ENCODE data around the gene NAPSA. TPM values are rescaled to one million over a fixed set of nuclear protein-coding genes. Genes with fewer than 3 reads are reported as not detected.
A peak's percentile ranks its signal among the peaks of the same experiment; 100 is the strongest.
"Not testable (repeated sequence)": the region's sequence is repeated elsewhere in the genome, so short reads cannot be mapped to it uniquely, and the experiment has no call there.

The NAPSA gene
- total RNA-seq, 4 donors from 2014 or later = 0.46 to 3.4 (median 1.5) TPM

- no peaks in the 10 kb centered on the region for H3K9me3 ChIP-seq
- intact Hi-C loops (cut with DNase I) = loop anchor here (10.0 kb wide), 1 partner anchor 435 kb away; no protein-coding TSS in a partner anchor
- no peaks in the 10 kb centered on the region for H3K36me3 ChIP-seq
- no peaks in the 10 kb centered on the region for H3K27me3 ChIP-seq
- H3K27ac ChIP-seq = peak overlapping the region; percentile 81 to 94 (median 87)
- no peak overlapping the region for H3K4me3 ChIP-seq (replicated peaks in 1 of 3)
- TF ChIP-seq, protein P1, sequence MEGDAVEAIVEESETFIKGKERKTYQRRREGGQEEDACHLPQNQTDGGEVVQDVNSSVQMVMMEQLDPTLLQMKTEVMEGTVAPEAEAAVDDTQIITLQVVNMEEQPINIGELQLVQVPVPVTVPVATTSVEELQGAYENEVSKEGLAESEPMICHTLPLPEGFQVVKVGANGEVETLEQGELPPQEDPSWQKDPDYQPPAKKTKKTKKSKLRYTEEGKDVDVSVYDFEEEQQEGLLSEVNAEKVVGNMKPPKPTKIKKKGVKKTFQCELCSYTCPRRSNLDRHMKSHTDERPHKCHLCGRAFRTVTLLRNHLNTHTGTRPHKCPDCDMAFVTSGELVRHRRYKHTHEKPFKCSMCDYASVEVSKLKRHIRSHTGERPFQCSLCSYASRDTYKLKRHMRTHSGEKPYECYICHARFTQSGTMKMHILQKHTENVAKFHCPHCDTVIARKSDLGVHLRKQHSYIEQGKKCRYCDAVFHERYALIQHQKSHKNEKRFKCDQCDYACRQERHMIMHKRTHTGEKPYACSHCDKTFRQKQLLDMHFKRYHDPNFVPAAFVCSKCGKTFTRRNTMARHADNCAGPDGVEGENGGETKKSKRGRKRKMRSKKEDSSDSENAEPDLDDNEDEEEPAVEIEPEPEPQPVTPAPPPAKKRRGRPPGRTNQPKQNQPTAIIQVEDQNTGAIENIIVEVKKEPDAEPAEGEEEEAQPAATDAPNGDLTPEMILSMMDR (IDR thresholded peaks at IDR 0.05) = no peak
- no peak for TF ChIP-seq POLR2A (IDR thresholded peaks at IDR 0.05)
- WGBS, 2 donors = 70 to 73% methylated on average over 20 to 21 of the region's 22 CpGs
- peaks cover 39 to 52% of the 10 kb centered on the region in 2 donors for H3K4me1 ChIP-seq
- no peak for DNase-seq
Observed at GRCh38 chr19:50349277-50350057, 16.0 kb downstream of the NAPSA start.

GRCh38 chr19:50347089-50347581 is 18.3 kb downstream of the NAPSA start:
- H3K9me3 ChIP-seq; H3K36me3 ChIP-seq; intact Hi-C loops (cut with DNase I); H3K4me3 ChIP-seq (replicated peaks in 1 of 3); H3K27me3 ChIP-seq; DNase-seq: not testable (repeated sequence)
- H3K27ac ChIP-seq = peak overlapping the region; percentile 87 to 94 (median 94)
- peaks cover 39 to 49% of the 10 kb centered on the region in 2 donors for H3K4me1 ChIP-seq
- WGBS, 2 donors = 48 to 57% methylated on average over 8 of the region's 8 CpGs

- DNase-seq = no peak
- H3K36me3 ChIP-seq = no peaks in the 10 kb centered on the region
- H3K27ac ChIP-seq = no peak overlapping the region
- no peaks in the 10 kb centered on the region for H3K9me3 ChIP-seq
- TF ChIP-seq, protein P1 (IDR thresholded peaks at IDR 0.05) = no peak
- no peak for TF ChIP-seq POLR2A (IDR thresholded peaks at IDR 0.05)
- peaks cover 29% of the 10 kb centered on the region in 2 donors for H3K4me1 ChIP-seq
- intact Hi-C loops (cut with DNase I) = no loop called here
- H3K27me3 ChIP-seq = no peaks in the 10 kb centered on the region
- H3K4me3 ChIP-seq (replicated peaks in 1 of 3) = no peak overlapping the region
- WGBS, 2 donors = 77 to 85% methylated on average over 8 of the region's 8 CpGs
Observed at GRCh38 chr19:50344661-50345318, 20.6 kb downstream of the NAPSA start.

DNA sequence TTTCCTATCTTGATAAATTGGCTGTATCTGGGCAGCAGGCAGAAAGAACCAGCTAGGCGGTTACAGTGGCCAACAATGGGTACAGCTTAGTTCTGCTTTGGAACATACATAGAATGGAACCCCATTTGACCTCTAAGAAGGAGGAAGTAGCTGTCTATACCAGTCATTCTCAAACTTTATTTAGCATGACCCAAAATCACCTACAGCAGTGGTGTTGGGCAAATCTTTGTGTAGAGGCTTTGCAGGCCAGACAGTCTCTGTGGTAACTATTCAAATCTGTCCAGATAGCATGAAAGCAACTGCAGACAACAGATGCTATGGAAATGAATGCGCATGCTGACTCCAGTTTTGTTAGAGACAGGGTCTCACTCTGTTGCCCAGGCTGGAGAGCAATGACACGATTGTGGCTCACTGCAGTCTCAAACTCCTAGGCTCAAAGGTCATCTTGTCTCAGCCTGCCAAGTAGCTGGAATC is 24.3 kb downstream of the NAPSA start:
- DNase-seq = no peak
- WGBS, 2 donors = 92 to 96% methylated on average over 3 of the region's 3 CpGs
- no peak overlapping the region for H3K27ac ChIP-seq
- no peak overlapping the region for H3K4me3 ChIP-seq (replicated peaks in 1 of 3)
- intact Hi-C loops (cut with DNase I) = no loop called here
- TF ChIP-seq, protein P1 (IDR thresholded peaks at IDR 0.05) = no peak
- TF ChIP-seq POLR2A (IDR thresholded peaks at IDR 0.05) = no peak
- no peaks in the 10 kb centered on the region for H3K9me3 ChIP-seq
- no peaks in the 10 kb centered on the region for H3K4me1 ChIP-seq
- no peaks in the 10 kb centered on the region for H3K36me3 ChIP-seq
- H3K27me3 ChIP-seq = no peaks in the 10 kb centered on the region

DNA sequence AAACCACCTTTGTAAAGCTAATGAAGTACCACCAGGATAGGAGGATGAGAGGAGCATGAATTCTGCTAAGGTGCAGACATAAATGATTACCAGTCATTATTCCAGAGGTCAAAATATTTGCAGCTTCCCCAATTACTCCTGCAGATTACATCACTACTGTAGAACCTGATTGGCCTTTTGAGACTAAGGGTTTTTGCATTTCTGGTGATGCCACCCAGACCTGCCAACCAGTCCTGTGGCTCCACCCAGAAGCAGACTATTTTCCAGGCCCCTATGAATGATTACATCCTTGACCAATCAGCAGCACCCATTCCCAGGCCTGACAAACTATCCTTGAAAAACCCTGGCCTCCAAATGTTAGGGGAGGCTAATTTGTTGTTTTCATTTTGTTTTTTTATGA is 25.1 kb downstream of the NAPSA start:
- no peak for DNase-seq
- TF ChIP-seq, protein P1 (IDR thresholded peaks at IDR 0.05) = no peak
- TF ChIP-seq POLR2A (IDR thresholded peaks at IDR 0.05) = no peak
- H3K27me3 ChIP-seq = no peaks in the 10 kb centered on the region

DNA sequence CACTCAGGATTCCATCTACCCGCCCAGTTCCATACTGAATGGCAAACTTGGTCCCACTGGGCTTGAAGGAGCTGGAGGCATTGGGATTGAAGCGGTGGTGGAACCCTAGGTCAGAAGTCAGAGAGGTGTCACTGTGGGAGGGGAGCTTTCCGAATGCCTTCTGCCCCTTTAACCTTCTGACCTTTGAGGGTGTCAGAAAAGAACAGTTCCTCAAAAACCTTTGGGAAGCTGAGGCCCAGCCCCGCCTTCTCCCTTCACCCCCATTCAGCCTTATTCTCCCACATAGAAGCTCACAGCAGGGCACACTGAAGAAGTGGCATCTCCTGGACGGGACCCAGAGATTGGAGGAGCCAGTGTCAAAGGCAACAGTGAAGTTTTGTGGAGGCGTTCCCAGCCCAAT is 28.4 kb downstream of the NAPSA start:
- WGBS, 2 donors = 88 to 93% methylated on average over 6 of the region's 6 CpGs

More for the DNA sequence above, 25.1 kb downstream of the NAPSA start:
- Histone ChIP-seq H3K9me3 (no peaks in the 10 kb centered on the region), H3K4me3 (replicated peaks in 1 of 3) (no peak overlapping the region), H3K36me3 (no peaks in the 10 kb centered on the region), H3K4me1 (no peaks in the 10 kb centered on the region), H3K27ac (no peak overlapping the region)
- intact Hi-C loops (cut with DNase I) = no loop called here

More for the DNA sequence above, 28.4 kb downstream of the NAPSA start:
- H3K27me3 ChIP-seq; H3K4me3 ChIP-seq (replicated peaks in 1 of 3); H3K9me3 ChIP-seq; H3K4me1 ChIP-seq; H3K27ac ChIP-seq; DNase-seq; H3K36me3 ChIP-seq; intact Hi-C loops (cut with DNase I): not testable (repeated sequence)
